Sigmoid colon (tissue), 7 donors: Measurements from ENCODE around the gene TXNDC15. TPM values are rescaled to one million over a fixed set of nuclear protein-coding genes. Genes with fewer than 3 reads are reported as not detected.

Source experiments
- DNase-seq: peaks from one replicate; pipeline ENCODE4 v3.0.0-alpha.2; 2019
- H3K27ac ChIP-seq, 4 donors: fragments of 200-600 bp; sonication (generic); one replicate each; pipeline ENCODE4 v1.5.1; 2016 to 2019; ENCODE audit warnings: mild to moderate bottlenecking in 1 of 4
- H3K27me3 ChIP-seq, 3 donors: fragments of 200-600 bp; sonication (generic); one replicate each; pipeline ENCODE4 v1.5.1; 2019; ENCODE audit warnings: mild to moderate bottlenecking in 1 of 3
- H3K36me3 ChIP-seq, 4 donors: fragments of 200-600 bp; sonication (generic); one replicate each; pipeline ENCODE4 v1.5.1; 2016 to 2019
- H3K4me1 ChIP-seq, 4 donors: fragments of 200-600 bp; sonication (generic); one replicate each; pipeline ENCODE4 v1.5.1; 2017 to 2019
- H3K4me3 ChIP-seq, 4 donors: fragments of 200-600 bp; sonication (generic); one replicate each; pipeline ENCODE4 v1.5.1; 2017 to 2019; ENCODE audit warnings: mild to moderate bottlenecking in 2 of 4, moderate library complexity in 1 of 4
- H3K9me3 ChIP-seq, 4 donors: fragments of 200-600 bp in 3 of 4; sonication (generic) in 3 of 4; one replicate each; pipeline versions ENCODE4 v1.5.1 to v1.6.1; 2013 to 2019
- EP300 ChIP-seq, 4 donors: sonication (generic); formaldehyde crosslinking; IDR thresholded peaks; one replicate each; pipeline ENCODE4 v1.6.1; 2017; ENCODE audit warnings: antibody characterized with exemption in 4 of 4
- POLR2A ChIP-seq, 2 donors: fragments of 450-650 bp; IDR thresholded peaks; one replicate each; pipeline ENCODE4 v1.6.1; 2016; ENCODE audit warnings: antibody characterized with exemption in 2 of 2, mild to moderate bottlenecking in 2 of 2, moderate library complexity in 2 of 2
- POLR2AphosphoS5 ChIP-seq, 4 donors: sonication (generic); formaldehyde crosslinking; IDR thresholded peaks; one replicate each; pipeline ENCODE4 v1.6.1; 2017; ENCODE audit warnings: antibody characterized with exemption in 4 of 4
- WGBS, 2 donors: extraction: QIAGEN DNeasy Blood & Tissue Kit; methylation state at CpG; one replicate each; pipeline ENCODE4 v1.1.7; 2013; 5-methylcytosine and 5-hydroxymethylcytosine counted together
- intact Hi-C: fragments of 100-400 bp; cut with DNase I; formaldehyde crosslinking; loops from one replicate; pipeline ENCODE4 v1.15.1; 2023
- polyA plus RNA-seq, 3 donors: library from polyadenylated mRNA; stranded (reverse); fragments of 200-250 nt; gene quantifications; one replicate each; pipeline ENCODE4 v1.2.3, GENCODE V29; 2013
- total RNA-seq, 4 donors: library from RNA; depleted of rRNA; stranded (reverse); fragments of >200 nt; gene quantifications; one replicate each; pipeline ENCODE4 v1.1.0, GENCODE V29; 2016
- TF ChIP-seq, protein P1 (sequence below), 4 experiments: fragments of 450-650 bp in 3 of 4; fragments of 200-600 bp in 1 of 4; IDR thresholded peaks; one replicate each; pipeline ENCODE4 v1.5.1; 2016 to 2019; ENCODE audit warnings: antibody characterized with exemption in 4 of 4, mild to moderate bottlenecking in 3 of 4, moderate library complexity in 2 of 4
- donor health status: healthy with polysubstance abuse.
- donor health status: Bipolar disorder and iron deficiency.
- donor health status: healthy.

The TXNDC15 gene
- total and polyA plus RNA-seq, 7 donors, result 13.6 to 123 (median 69.0) TPM

DNA sequence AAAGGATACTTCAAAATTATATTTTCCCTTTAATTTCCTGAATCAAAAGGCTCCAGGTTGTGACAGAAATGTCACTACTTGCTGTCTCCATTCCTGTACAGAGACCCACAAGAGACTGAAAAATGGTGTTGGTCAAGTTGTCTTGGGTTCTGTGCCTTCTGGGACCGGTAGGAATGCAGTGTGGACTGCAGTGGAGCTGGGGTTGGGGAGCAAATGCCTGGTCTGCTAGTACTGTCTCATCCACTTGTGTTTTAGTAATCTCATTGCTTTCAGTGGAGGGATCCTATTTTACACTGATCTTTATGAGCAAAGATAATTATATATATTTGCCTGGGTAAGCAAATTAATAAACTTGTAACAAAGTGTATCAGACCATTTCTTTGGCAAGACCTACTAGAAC lies 69.4 kb downstream of the TXNDC15 start:
- DNase-seq, result no peak
- Histone ChIP-seq H3K36me3 (peaks cover 0 to 6% (median 0%) of the 10 kb centered on the region in 4 donors), H3K27me3 (no peaks in the 10 kb centered on the region), H3K4me1 (peaks cover 0 to 10% (median 1%) of the 10 kb centered on the region in 4 donors), H3K9me3 (no peaks in the 10 kb centered on the region), H3K4me3 (no peak overlapping the region), H3K27ac (no peak overlapping the region)
- no peak for TF ChIP-seq EP300 (IDR thresholded peaks at IDR 0.05)
- TF ChIP-seq POLR2A (IDR thresholded peaks at IDR 0.05), result no peak
- TF ChIP-seq, protein P1, sequence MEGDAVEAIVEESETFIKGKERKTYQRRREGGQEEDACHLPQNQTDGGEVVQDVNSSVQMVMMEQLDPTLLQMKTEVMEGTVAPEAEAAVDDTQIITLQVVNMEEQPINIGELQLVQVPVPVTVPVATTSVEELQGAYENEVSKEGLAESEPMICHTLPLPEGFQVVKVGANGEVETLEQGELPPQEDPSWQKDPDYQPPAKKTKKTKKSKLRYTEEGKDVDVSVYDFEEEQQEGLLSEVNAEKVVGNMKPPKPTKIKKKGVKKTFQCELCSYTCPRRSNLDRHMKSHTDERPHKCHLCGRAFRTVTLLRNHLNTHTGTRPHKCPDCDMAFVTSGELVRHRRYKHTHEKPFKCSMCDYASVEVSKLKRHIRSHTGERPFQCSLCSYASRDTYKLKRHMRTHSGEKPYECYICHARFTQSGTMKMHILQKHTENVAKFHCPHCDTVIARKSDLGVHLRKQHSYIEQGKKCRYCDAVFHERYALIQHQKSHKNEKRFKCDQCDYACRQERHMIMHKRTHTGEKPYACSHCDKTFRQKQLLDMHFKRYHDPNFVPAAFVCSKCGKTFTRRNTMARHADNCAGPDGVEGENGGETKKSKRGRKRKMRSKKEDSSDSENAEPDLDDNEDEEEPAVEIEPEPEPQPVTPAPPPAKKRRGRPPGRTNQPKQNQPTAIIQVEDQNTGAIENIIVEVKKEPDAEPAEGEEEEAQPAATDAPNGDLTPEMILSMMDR (IDR thresholded peaks at IDR 0.05), result no peak
- no peak for TF ChIP-seq POLR2AphosphoS5 (IDR thresholded peaks at IDR 0.05)
- WGBS, 2 donors, result 77 to 84% methylated on average over 1 of the region's 1 CpG
- intact Hi-C loops, result no loop called here

DNA sequence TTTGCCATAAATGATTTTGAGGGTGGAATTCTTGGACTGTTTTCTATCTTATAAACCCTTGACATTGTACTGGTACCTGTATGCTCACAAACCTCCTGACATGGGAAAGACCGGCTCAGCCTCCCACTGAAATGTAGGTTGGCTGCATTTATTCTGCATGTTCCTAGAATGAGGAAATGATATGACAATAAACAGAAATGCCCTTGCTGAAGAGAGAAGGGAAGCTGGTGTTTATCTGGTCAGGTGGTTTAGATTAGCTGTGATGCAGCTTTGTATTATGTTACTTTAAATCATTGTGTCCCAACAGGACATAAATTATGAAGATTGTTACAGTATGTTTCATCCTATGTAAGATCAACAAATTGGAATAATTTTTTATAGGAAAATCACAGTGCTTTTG lies 70.5 kb downstream of the TXNDC15 start:
- intact Hi-C loops, result no loop called here
- WGBS, 2 donors, result 29 to 54% methylated on average over 1 of the region's 1 CpG
- no peak for DNase-seq

DNA sequence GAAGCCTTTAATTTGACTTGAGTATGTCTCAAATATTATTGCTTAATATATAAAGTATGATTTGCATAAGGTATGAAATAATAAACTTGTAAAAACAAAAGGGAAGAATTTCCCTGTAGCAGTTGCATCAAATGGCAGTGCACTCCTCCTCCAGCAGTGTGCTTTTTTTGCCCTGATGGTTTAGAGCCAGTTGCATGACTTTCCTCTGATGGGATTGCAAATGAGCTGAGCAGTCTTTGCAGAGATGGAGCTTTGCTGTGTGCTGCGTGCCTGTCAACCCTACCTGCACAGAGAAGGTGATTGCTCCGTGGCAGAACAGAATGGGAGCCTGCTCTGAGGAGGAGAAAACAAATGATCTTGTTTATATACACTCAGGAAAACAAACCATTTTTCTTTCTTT lies 70.9 kb downstream of the TXNDC15 start:
- 86 to 94% methylated on average over 2 of the region's 2 CpGs for WGBS, 2 donors
- Histone ChIP-seq H3K4me1 (peaks cover 0 to 12% (median 5%) of the 10 kb centered on the region in 4 donors), H3K36me3 (no peaks in the 10 kb centered on the region), H3K27me3 (no peaks in the 10 kb centered on the region), H3K4me3 (no peak overlapping the region), H3K27ac (no peak overlapping the region), H3K9me3 (no peaks in the 10 kb centered on the region)
- intact Hi-C loops, result no loop called here
- TF ChIP-seq, protein P1 (IDR thresholded peaks at IDR 0.05), result no peak
- TF ChIP-seq POLR2A (IDR thresholded peaks at IDR 0.05), result no peak
- TF ChIP-seq EP300 (IDR thresholded peaks at IDR 0.05), result no peak
- no peak for TF ChIP-seq POLR2AphosphoS5 (IDR thresholded peaks at IDR 0.05)
- no peak for DNase-seq

More for the DNA sequence above, 70.5 kb downstream of the TXNDC15 start:
- no peak overlapping the region for H3K4me3 ChIP-seq
- peak in 1 of 4 donors; percentile 7 for TF ChIP-seq POLR2AphosphoS5 (IDR thresholded peaks at IDR 0.05)
- TF ChIP-seq, protein P1 (IDR thresholded peaks at IDR 0.05), result no peak
- H3K27me3 ChIP-seq, result no peaks in the 10 kb centered on the region
- H3K4me1 ChIP-seq, result peaks cover 0 to 12% (median 5%) of the 10 kb centered on the region in 4 donors
- no peaks in the 10 kb centered on the region for H3K9me3 ChIP-seq
- H3K27ac ChIP-seq, result no peak overlapping the region
- H3K36me3 ChIP-seq, result peaks cover 0 to 3% (median 0%) of the 10 kb centered on the region in 4 donors

DNA sequence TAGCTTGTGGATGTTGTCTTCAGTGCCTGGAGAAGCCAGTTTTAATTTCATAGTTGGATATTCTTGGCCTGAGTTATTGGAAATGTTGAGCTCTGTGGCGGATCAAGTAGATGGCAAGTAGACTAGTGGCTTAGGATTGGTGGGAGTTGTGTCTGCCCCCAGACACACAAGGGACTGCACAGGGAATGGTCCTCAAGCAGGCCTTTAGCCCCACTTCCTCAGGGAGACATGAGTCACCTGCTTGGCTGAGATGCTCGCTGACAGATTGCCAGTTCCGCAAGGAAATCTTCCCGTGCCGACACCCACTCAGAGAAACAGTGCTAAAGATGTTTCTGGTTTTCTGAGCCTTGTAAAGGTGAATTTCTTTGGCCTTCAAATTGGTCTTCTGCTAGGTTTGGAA lies 74.7 kb downstream of the TXNDC15 start:
- Histone ChIP-seq H3K27ac (no peak overlapping the region), H3K4me3 (no peak overlapping the region), H3K27me3 (no peaks in the 10 kb centered on the region), H3K36me3 (no peaks in the 10 kb centered on the region), H3K9me3 (no peaks in the 10 kb centered on the region), H3K4me1 (peaks cover 0 to 12% (median 5%) of the 10 kb centered on the region in 4 donors)
- intact Hi-C loops, result no loop called here
- DNase-seq, result peak; percentile 77
- 84 to 90% methylated on average over 5 of the region's 5 CpGs for WGBS, 2 donors
- TF ChIP-seq POLR2A (IDR thresholded peaks at IDR 0.05) (no peak), POLR2AphosphoS5 (IDR thresholded peaks at IDR 0.05) (no peak), EP300 (IDR thresholded peaks at IDR 0.05) (no peak)
- TF ChIP-seq, protein P1 (IDR thresholded peaks at IDR 0.05), result no peak

DNA sequence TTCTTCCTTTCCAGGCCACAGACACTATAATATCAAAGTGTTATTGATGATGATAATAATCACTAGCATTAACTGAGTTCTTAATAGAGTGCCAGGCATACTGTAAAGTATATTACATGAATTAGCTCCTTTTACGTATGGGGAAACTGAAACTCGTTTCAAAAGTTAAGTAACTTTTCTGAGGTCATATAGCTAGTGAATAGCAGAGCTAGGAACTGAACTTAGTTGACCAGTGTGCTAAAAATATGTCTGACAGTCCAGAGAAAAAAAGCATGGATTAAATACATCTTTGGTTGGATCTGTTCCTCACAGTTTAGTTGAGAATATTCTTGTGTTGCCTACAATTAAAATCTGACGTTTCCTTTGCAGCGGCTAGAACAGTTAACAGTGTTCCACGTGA lies 75.1 kb downstream of the TXNDC15 start:
- H3K27ac ChIP-seq, result no peak overlapping the region
- 80 to 89% methylated on average over 5 of the region's 5 CpGs for WGBS, 2 donors
- TF ChIP-seq, protein P1 (IDR thresholded peaks at IDR 0.05), result no peak
- no peak for TF ChIP-seq POLR2AphosphoS5 (IDR thresholded peaks at IDR 0.05)
- TF ChIP-seq EP300 (IDR thresholded peaks at IDR 0.05), result no peak
- TF ChIP-seq POLR2A (IDR thresholded peaks at IDR 0.05), result no peak

More for the DNA sequence above, 75.1 kb downstream of the TXNDC15 start:
- no peaks in the 10 kb centered on the region for H3K36me3 ChIP-seq
- peaks cover 0 to 12% (median 4%) of the 10 kb centered on the region in 4 donors for H3K4me1 ChIP-seq
- intact Hi-C loops, result no loop called here
- no peak overlapping the region for H3K4me3 ChIP-seq
- no peaks in the 10 kb centered on the region for H3K9me3 ChIP-seq
- no peaks in the 10 kb centered on the region for H3K27me3 ChIP-seq
- no peak for DNase-seq
